ENCODE results near the gene NMRK2. TPM values are rescaled to one million over a fixed set of nuclear protein-coding genes. Genes with fewer than 3 reads are reported as not detected.

Gene NMRK2
- total RNA-seq, 1 experiment from 2014 or later: 60.0 TPM

GRCh38 chr19:3895788-3896187 is 37.1 kb upstream of the NMRK2 start:
- no peaks in the 10 kb centered on the region for H3K79me2 ChIP-seq (ENCODE audit: insufficient read depth, low read length)
- no peak overlapping the region for H3K14ac ChIP-seq (ENCODE audit: insufficient read depth, low read length)
- no peak overlapping the region for H3K56ac ChIP-seq (ENCODE audit: insufficient read length, low read depth, low read length)
- no peak overlapping the region for H2BK20ac ChIP-seq (ENCODE audit: low read depth, low read length, poor library complexity, severe bottlenecking)
- H2BK15ac ChIP-seq (ENCODE audit: low read depth, low read length): no peak overlapping the region
- no peak overlapping the region for H2BK12ac ChIP-seq (ENCODE audit: insufficient read length, low read depth, low read length)
- H3K23me2 ChIP-seq (ENCODE audit: insufficient read length, low read depth, low read length, poor library complexity, severe bottlenecking): peaks cover 3% of the 10 kb centered on the region
- H3K4ac ChIP-seq (ENCODE audit: low read depth, low read length): no peak overlapping the region
- Mint-ChIP-seq H3K9me3 (peaks cover 5 to 9% of the 10 kb centered on the region in 2 experiments), H3K36me3 (ENCODE audit: insufficient read depth in 1 of 3, low read depth in 3 of 3) (peaks cover 13 to 30% (median 16%) of the 10 kb centered on the region in 3 experiments), H3K4me3 (no peak overlapping the region), H3K27me3 (ENCODE audit: low read depth) (no peaks in the 10 kb centered on the region), H3K4me1 (no peaks in the 10 kb centered on the region), H3K27ac (no peak overlapping the region)
- no peak overlapping the region for H2BK120ac ChIP-seq (ENCODE audit: low read depth, low read length, poor library complexity, severe bottlenecking)
- no peak overlapping the region for H4K91ac ChIP-seq (ENCODE audit: insufficient read length, low read depth, low read length)
- H2AFZ ChIP-seq (ENCODE audit: low read length): no peak overlapping the region
- H3K23ac ChIP-seq (ENCODE audit: insufficient read length, low read depth, low read length): no peak overlapping the region
- no peak for DNase-seq
- no peaks in the 10 kb centered on the region for H3K79me1 ChIP-seq (ENCODE audit: insufficient read depth, low read depth, low read length, poor library complexity, severe bottlenecking)
- no peak overlapping the region for H3K4me2 ChIP-seq (ENCODE audit: insufficient read depth, insufficient read length, low read length)
- no peak overlapping the region for H3K18ac ChIP-seq (ENCODE audit: insufficient read length, low read depth, low read length)
- no peaks in the 10 kb centered on the region for H3K27me3 ChIP-seq (ENCODE audit: insufficient read depth, low read length)
- no peaks in the 10 kb centered on the region for H3K4me1 ChIP-seq (ENCODE audit: insufficient read depth, low read length)
- peaks cover 7% of the 10 kb centered on the region for H3K9me3 ChIP-seq (ENCODE audit: control insufficient read depth, low read depth, low read length)
- H4K5ac ChIP-seq (ENCODE audit: insufficient read length, low read depth, low read length): no peak overlapping the region
- WGBS (ENCODE audit: extremely low coverage, insufficient read length, low lambda C conversion rate): no CpG with 5 or more reads among the region's 5 CpGs
- TF ChIP-seq, protein P1, sequence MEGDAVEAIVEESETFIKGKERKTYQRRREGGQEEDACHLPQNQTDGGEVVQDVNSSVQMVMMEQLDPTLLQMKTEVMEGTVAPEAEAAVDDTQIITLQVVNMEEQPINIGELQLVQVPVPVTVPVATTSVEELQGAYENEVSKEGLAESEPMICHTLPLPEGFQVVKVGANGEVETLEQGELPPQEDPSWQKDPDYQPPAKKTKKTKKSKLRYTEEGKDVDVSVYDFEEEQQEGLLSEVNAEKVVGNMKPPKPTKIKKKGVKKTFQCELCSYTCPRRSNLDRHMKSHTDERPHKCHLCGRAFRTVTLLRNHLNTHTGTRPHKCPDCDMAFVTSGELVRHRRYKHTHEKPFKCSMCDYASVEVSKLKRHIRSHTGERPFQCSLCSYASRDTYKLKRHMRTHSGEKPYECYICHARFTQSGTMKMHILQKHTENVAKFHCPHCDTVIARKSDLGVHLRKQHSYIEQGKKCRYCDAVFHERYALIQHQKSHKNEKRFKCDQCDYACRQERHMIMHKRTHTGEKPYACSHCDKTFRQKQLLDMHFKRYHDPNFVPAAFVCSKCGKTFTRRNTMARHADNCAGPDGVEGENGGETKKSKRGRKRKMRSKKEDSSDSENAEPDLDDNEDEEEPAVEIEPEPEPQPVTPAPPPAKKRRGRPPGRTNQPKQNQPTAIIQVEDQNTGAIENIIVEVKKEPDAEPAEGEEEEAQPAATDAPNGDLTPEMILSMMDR (conservative IDR thresholded peaks at IDR 0.05): no peak
- H4K20me1 ChIP-seq (ENCODE audit: control insufficient read depth, insufficient read depth, insufficient read length): no peaks in the 10 kb centered on the region
- no peak overlapping the region for H2AK5ac ChIP-seq (ENCODE audit: insufficient read length, low read length)
- no peak overlapping the region for H3K9ac ChIP-seq (ENCODE audit: extremely low read depth, insufficient read length, low read length)
- H4K8ac ChIP-seq (replicated peaks; ENCODE audit: insufficient read length, low read depth, low read length): no peak overlapping the region
- no peak overlapping the region for H2BK5ac ChIP-seq (ENCODE audit: insufficient read length, low read length)
- no peak overlapping the region for H3T11ph ChIP-seq (ENCODE audit: low read length)
- no peak overlapping the region for H3K27ac ChIP-seq (ENCODE audit: insufficient read length, low read depth, low read length)
